DMS153 treated with DMSO at 0.1 percent for 48 hours (cell line): ENCODE measurements around the gene TUBB2B.

ENCODE experiments used
- DNase-seq: peaks from one replicate; lab custom pipeline; 2025; ENCODE audit not compliant: unreplicated experiment; lab: John Stamatoyannopoulos, UW

The TUBB2B gene

GRCh38 chr6:3227363-3228045 is at the start of gene TUBB2B:
TSS of gene TUBB2B (minus strand) at chr6:3227653. CDS start at chr6:3227543, 110 bp downstream.
- no peak for DNase-seq

- no peak for DNase-seq
Measured at GRCh38 chr6:3277251-3277650, 49.8 kb upstream of the TUBB2B start.

- DNase-seq = no peak
Measured at GRCh38 chr6:3276174-3277167, 49.0 kb upstream of the TUBB2B start.

- DNase-seq = no peak
Measured at GRCh38 chr6:3273707-3274521, 46.5 kb upstream of the TUBB2B start.

- DNase-seq = no peak
Measured at GRCh38 chr6:3272911-3273547, 45.6 kb upstream of the TUBB2B start.

GRCh38 chr6:3271756-3272155 is 44.3 kb upstream of the TUBB2B start:
- no peak for DNase-seq

GRCh38 chr6:3270258-3270657 is 42.8 kb upstream of the TUBB2B start:
- no peak for DNase-seq

- no peak for DNase-seq
Measured at GRCh38 chr6:3269281-3269975, 42.0 kb upstream of the TUBB2B start.

GRCh38 chr6:3268680-3269079 is 41.2 kb upstream of the TUBB2B start:
- DNase-seq = no peak

GRCh38 chr6:3267162-3267561 is 39.7 kb upstream of the TUBB2B start:
- DNase-seq = no peak

- no peak for DNase-seq
Measured at GRCh38 chr6:3266170-3266569, 38.7 kb upstream of the TUBB2B start.

- no peak for DNase-seq
Measured at GRCh38 chr6:3265671-3266070, 38.2 kb upstream of the TUBB2B start.

- no peak for DNase-seq
Measured at GRCh38 chr6:3264356-3264755, 36.9 kb upstream of the TUBB2B start.

- no peak for DNase-seq
Measured at GRCh38 chr6:3263096-3263495, 35.6 kb upstream of the TUBB2B start.

- DNase-seq = no peak
Measured at GRCh38 chr6:3261921-3262320, 34.5 kb upstream of the TUBB2B start.

GRCh38 chr6:3261518-3261820 is 34.0 kb upstream of the TUBB2B start:
- no peak for DNase-seq

- no peak for DNase-seq
Measured at GRCh38 chr6:3260772-3261517, 33.5 kb upstream of the TUBB2B start.

GRCh38 chr6:3260296-3260695 is 32.8 kb upstream of the TUBB2B start:
- DNase-seq = no peak

GRCh38 chr6:3259491-3259958 is 32.1 kb upstream of the TUBB2B start:
- no peak for DNase-seq
